DOHH2 (cell line): ENCODE results near the gene ZNF575.
"Not testable (repeated sequence)": the region's sequence is repeated elsewhere in the genome, so short reads cannot be mapped to it uniquely, and the experiment has no call there.

Source experiments
- EZH2phosphoT487 ChIP-seq: fragments of 200-600 bp; sonication (generic); IDR thresholded peaks from 2 replicates; pipeline ENCODE4 v1.6.1; 2017; ENCODE audit warnings: borderline replicate concordance, mild to moderate bottlenecking, antibody characterized with exemption, low read length, moderate library complexity, mixed read lengths
- TF ChIP-seq, protein P1 (sequence below): fragments of 200-600 bp; sonication (generic); IDR thresholded peaks from one replicate; pipeline ENCODE4 v1.5.1; 2014; ENCODE audit warnings: antibody characterized with exemption, mild to moderate bottlenecking, low read depth, low read length; ENCODE audit not compliant: poor library complexity, severe bottlenecking

GRCh38 chr19:43547926-43548325 is 14.9 kb downstream of the ZNF575 start:
- TF ChIP-seq, protein P1, sequence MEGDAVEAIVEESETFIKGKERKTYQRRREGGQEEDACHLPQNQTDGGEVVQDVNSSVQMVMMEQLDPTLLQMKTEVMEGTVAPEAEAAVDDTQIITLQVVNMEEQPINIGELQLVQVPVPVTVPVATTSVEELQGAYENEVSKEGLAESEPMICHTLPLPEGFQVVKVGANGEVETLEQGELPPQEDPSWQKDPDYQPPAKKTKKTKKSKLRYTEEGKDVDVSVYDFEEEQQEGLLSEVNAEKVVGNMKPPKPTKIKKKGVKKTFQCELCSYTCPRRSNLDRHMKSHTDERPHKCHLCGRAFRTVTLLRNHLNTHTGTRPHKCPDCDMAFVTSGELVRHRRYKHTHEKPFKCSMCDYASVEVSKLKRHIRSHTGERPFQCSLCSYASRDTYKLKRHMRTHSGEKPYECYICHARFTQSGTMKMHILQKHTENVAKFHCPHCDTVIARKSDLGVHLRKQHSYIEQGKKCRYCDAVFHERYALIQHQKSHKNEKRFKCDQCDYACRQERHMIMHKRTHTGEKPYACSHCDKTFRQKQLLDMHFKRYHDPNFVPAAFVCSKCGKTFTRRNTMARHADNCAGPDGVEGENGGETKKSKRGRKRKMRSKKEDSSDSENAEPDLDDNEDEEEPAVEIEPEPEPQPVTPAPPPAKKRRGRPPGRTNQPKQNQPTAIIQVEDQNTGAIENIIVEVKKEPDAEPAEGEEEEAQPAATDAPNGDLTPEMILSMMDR, result not testable (repeated sequence)
- not testable (repeated sequence) for TF ChIP-seq EZH2phosphoT487
